C4-2B (cell line): Measurements from ENCODE around the gene PLD6.

Experiments
- CTCF ChIP-seq: fragments of 450-650 bp; conservative IDR thresholded peaks from 2 replicates; pipeline ENCODE4 v1.5.1; 2017; ENCODE audit warnings: mild to moderate bottlenecking
- ZFX ChIP-seq: fragments of 450-650 bp; IDR thresholded peaks from 2 replicates; pipeline ENCODE4 v1.6.1; 2017

DNA sequence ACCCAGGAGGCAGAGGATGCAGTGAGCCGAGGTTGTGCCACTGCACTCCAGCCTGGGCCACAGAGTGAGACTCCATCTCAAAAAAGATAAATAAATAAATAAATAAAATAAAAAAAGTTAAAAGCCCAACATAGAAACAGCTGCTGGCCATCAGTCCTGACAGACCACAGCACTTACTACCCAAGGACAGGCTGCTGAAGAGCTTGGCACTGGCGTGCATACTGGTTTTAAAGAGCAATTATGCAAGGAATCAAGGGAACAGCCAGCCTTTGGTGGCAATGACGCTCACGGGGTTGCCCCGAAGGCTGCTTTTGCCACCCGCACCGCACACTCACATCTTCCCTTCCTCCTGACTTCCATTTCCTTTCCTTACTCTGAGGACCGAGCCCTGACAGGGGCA, 4.2 kb downstream of the PLD6 start:
- TF ChIP-seq CTCF (no peak), ZFX (no peak)
